WI38 (cell line): ENCODE data around the gene CLCN3.

Source experiments
- H3K4me3 ChIP-seq: 2 replicates; pipeline ENCODE4 v1.5.1; 2011; ENCODE audit warnings: low read depth, mild to moderate bottlenecking, control low read depth, low read length
- TF ChIP-seq, protein P1 (sequence below): IDR thresholded peaks from 2 replicates; pipeline ENCODE4 v1.5.1; 2012; ENCODE audit warnings: low read depth, mild to moderate bottlenecking, control low read depth, low read length

CLCN3 gene

DNA sequence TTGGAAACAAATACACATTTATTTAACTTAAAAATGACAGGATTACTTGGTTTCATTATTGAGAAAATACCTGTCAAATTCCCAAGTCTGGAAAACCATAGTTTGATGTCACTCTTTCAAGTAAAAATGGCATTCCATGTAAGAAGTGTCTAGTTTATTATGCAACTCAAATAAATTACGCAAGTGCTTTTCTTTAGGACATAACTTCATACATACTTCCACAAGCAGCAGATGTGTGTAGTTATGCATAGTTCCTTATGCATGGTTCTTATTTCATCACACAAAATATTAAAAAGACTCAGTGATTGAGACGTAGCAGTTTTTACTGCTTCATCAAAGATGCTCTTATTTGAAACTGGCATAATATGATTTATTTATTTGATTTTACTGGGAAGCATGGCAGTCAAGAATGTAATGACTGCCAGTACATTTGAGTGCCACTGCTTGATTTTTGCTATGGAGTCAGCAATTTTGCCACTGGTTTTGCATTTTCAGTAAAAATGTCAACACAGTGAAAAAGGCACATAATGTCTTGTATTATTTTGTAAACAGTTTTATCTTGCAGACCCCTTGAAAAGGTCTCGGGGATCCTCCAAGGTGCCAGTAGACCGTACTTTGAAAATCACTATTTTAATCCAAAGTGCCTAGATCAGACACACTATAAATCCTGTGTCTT is 62.1 kb downstream of the CLCN3 start:
- H3K4me3 ChIP-seq = no peak overlapping the region
- TF ChIP-seq, protein P1, sequence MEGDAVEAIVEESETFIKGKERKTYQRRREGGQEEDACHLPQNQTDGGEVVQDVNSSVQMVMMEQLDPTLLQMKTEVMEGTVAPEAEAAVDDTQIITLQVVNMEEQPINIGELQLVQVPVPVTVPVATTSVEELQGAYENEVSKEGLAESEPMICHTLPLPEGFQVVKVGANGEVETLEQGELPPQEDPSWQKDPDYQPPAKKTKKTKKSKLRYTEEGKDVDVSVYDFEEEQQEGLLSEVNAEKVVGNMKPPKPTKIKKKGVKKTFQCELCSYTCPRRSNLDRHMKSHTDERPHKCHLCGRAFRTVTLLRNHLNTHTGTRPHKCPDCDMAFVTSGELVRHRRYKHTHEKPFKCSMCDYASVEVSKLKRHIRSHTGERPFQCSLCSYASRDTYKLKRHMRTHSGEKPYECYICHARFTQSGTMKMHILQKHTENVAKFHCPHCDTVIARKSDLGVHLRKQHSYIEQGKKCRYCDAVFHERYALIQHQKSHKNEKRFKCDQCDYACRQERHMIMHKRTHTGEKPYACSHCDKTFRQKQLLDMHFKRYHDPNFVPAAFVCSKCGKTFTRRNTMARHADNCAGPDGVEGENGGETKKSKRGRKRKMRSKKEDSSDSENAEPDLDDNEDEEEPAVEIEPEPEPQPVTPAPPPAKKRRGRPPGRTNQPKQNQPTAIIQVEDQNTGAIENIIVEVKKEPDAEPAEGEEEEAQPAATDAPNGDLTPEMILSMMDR = no peak

DNA sequence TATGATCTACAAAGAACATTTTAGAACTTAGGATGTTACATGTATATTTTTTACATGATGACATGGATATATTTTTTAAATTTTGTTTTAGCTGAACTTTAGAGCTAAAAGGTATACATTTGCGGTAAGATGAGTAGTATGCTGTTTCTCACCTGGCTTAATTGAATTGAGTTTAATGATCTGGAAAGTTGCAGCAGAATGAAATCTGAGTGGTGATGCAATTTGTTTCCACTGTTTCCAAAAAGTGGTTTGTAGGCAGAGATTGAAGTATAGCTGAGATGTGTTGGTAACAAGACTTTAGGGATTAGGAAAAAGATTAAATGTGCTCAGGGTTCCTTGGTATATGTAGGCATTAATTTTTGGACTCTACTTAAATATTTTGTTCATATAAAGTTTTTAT is 69.3 kb downstream of the CLCN3 start:
- no peak overlapping the region for H3K4me3 ChIP-seq
- TF ChIP-seq, protein P1 = no peak

DNA sequence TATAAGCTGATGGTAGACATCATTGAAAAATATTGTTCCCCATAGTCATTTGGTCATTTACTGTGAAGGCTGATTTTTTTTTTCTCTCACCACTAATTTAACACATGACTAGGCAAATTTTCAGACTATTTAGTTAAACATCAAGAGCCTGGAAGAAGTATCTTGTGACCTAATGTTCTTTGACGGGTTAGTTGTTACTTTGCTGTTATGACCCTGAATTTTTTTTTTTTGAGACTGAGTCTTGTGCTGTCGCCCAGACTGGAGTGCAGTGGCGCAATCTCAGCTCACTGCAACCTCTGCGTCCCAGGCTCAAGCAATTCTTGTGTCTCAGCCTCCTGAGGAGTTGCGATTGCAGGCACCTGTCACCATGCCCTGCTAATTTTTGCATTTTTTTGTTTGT is 70.4 kb downstream of the CLCN3 start:
- TF ChIP-seq, protein P1 = no peak
- no peak overlapping the region for H3K4me3 ChIP-seq

DNA sequence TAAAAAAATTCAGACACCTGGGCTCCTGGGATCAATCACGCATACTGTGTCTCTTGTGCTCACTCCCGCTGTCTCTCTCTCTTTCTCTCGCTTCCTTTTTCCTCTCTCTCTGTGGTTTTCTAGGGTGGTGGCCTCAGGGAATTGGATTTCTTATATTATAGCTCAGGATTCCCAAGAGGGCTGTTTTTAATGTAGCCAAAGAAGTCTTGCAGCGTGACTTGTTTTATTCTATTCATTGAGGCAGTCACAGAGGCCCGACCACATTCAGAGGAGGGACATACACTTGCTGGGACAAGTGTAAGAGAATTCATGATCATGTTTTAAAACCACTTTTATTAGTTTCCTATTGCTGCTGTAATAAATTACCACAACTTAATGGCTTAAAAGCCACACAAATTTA is 78.0 kb downstream of the CLCN3 start:
- H3K4me3 ChIP-seq = no peak overlapping the region
- TF ChIP-seq, protein P1 = no peak

DNA sequence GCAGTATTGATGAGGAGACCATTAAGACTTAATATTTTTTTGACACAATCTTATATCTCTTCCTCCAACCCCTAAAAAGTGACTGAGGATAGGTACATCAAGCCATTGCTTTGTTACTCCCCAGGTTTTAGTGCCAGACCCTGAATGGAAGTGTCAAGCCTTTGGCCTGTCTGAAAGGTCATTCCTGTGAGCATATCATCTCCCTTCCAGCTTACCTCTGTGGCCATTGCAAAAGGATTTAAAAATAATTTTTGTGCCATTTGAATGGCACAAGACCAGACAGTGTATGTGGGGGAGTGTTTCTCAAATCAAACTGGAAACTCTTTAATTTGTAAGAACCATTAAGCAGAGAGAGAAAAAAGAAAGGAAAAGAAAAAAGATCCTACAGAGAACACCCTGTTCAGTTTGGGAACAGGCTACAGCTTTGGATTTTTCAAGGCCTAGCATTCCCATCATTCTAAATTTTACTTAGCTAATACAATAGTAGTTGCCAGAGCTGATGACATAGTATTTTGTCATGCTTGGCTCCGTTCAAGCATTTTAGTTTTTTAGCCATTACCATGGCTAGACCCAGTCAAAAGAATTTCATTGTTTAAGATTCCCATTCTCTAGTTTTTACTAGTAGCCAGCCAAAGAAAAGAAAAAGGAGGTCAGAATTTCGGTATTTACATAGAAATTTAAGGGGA is 87.7 kb downstream of the CLCN3 start:
- TF ChIP-seq, protein P1 = no peak
- no peak overlapping the region for H3K4me3 ChIP-seq

DNA sequence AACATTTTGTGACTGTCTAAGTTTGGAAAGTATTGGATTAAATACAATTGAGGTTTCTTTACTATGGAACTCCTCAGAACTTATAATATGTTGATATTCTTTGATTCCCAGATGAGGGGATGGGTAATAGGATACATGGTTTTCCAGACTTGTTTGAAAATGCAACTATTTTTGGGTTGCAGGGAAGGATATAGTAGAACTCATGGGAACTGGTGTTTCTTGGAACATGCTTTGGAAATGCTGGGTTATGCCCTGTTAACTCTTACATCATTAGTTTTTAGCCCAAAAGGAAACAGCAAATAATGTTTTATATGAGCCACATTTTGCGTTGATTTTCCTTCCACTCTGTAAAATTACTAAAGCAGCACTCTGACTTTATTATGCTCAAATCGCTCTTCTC is 95.4 kb downstream of the CLCN3 start:
- TF ChIP-seq, protein P1 = no peak
- H3K4me3 ChIP-seq = no peak overlapping the region

DNA sequence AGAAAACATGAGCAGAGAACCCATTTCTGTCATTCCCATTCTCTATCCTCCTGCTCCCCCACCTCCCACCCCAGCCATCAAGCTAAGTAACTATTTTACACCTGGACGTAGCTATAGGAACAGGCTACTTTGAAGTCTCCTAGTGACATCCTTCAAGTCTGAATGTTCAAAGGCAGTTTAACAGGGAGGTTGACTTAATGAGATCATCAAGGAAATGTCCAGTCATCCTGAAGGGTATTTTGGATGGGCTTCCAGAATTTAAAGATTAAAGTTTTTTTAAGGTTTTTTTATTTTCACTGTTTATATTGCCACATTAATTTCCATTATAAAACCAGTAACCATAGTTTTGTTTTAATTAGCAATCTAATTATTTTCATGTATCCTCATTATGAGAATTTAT is 96.3 kb downstream of the CLCN3 start:
- no peak overlapping the region for H3K4me3 ChIP-seq
- TF ChIP-seq, protein P1 = no peak
